ENCODE results near the gene CD38.
"Not testable (repeated sequence)": the region's sequence is repeated elsewhere in the genome, so short reads cannot be mapped to it uniquely, and the experiment has no call there.

Gene CD38

GRCh38 chr4:15778289-15779241 is at the start of gene CD38:
Gene CD38, plus strand, starts transcription at chr4:15778328. Its CDS starts 87 bp downstream, at chr4:15778415.
- peak in 41 of 42 donors; percentile 6 to 82 (median 49) for DNase-seq
- intact Hi-C loops (cut with DNase I), result no loop called here

- intact Hi-C loops (cut with DNase I), result no loop called here
- DNase-seq, result peak in 18 of 42 donors; percentile 18 to 69 (median 36)
These were observed 48.1 kb upstream of the CD38 start for GRCh38 chr4:15729910-15730533.

GRCh38 chr4:15733061-15733460 is 45.1 kb upstream of the CD38 start:
- intact Hi-C loops (cut with DNase I); DNase-seq: not testable (repeated sequence)

GRCh38 chr4:15735536-15735935 is 42.6 kb upstream of the CD38 start:
- intact Hi-C loops (cut with DNase I), result no loop called here
- DNase-seq, result peak in 14 of 42 donors; percentile 4 to 56 (median 28)

GRCh38 chr4:15736514-15737050 is 41.5 kb upstream of the CD38 start:
- intact Hi-C loops (cut with DNase I), result no loop called here
- no peak for DNase-seq

- peak in 3 of 42 donors; percentile 7 to 22 (median 20) for DNase-seq
- intact Hi-C loops (cut with DNase I), result no loop called here
These were observed 40.9 kb upstream of the CD38 start for GRCh38 chr4:15737255-15737654.

GRCh38 chr4:15738877-15739276 is 39.3 kb upstream of the CD38 start:
- peak in 8 of 42 donors; percentile 6 to 58 (median 16) for DNase-seq
- intact Hi-C loops (cut with DNase I), result no loop called here

- no peak for DNase-seq
- intact Hi-C loops (cut with DNase I), result no loop called here
These were observed 37.2 kb upstream of the CD38 start for GRCh38 chr4:15740764-15741404.

- intact Hi-C loops (cut with DNase I), result no loop called here
- DNase-seq, result no peak
These were observed 36.0 kb upstream of the CD38 start for GRCh38 chr4:15742083-15742582.

GRCh38 chr4:15742637-15743036 is 35.5 kb upstream of the CD38 start:
- DNase-seq, result no peak
- intact Hi-C loops (cut with DNase I), result no loop called here

GRCh38 chr4:15744016-15744545 is 34.0 kb upstream of the CD38 start:
- intact Hi-C loops (cut with DNase I), result no loop called here
- no peak for DNase-seq

GRCh38 chr4:15746110-15746509 is 32.0 kb upstream of the CD38 start:
- no peak for DNase-seq
- intact Hi-C loops (cut with DNase I), result no loop called here

GRCh38 chr4:15749001-15749400 is 29.1 kb upstream of the CD38 start:
- intact Hi-C loops (cut with DNase I), result no loop called here
- DNase-seq, result no peak

GRCh38 chr4:15751153-15751552 is 27.0 kb upstream of the CD38 start:
- no peak for DNase-seq
- intact Hi-C loops (cut with DNase I), result no loop called here

- no peak for DNase-seq
- intact Hi-C loops (cut with DNase I), result no loop called here
These were observed 25.0 kb upstream of the CD38 start for GRCh38 chr4:15753081-15753480.

GRCh38 chr4:15753786-15754185 is 24.3 kb upstream of the CD38 start:
- no peak for DNase-seq
- intact Hi-C loops (cut with DNase I), result no loop called here

- no peak for DNase-seq
- intact Hi-C loops (cut with DNase I), result no loop called here
These were observed 23.8 kb upstream of the CD38 start for GRCh38 chr4:15754323-15754722.

- no peak for DNase-seq
- intact Hi-C loops (cut with DNase I), result no loop called here
These were observed 22.6 kb upstream of the CD38 start for GRCh38 chr4:15755321-15756155.

Data from head of caudate nucleus (tissue), 42 donors.